GM23338 (cell line): ENCODE measurements around the gene ATAD3B. TPM values are rescaled to one million over a fixed set of nuclear protein-coding genes. Genes with fewer than 3 reads are reported as not detected.
"Not testable (repeated sequence)": the region's sequence is repeated elsewhere in the genome, so short reads cannot be mapped to it uniquely, and the experiment has no call there.

Experiments used
- ATAC-seq: fragments of 200-7000 bp; cut with Tn5 transposase; 3 replicates; pipeline ENCODE4 v1.9.1; 2020
- DNase-seq: peaks from one replicate; pipeline ENCODE4 v3.0.0-alpha.2; 2015; ENCODE audit warnings: low spot score
- H2AFZ ChIP-seq: fragments of 200-600 bp; sonication (generic); 2 replicates; pipeline ENCODE4 v1.8.0; 2016; ENCODE audit warnings: antibody characterized with exemption, mild to moderate bottlenecking, moderate library complexity
- H3F3A ChIP-seq: fragments of 200-600 bp; sonication (generic); replicated peaks from 2 replicates; pipeline ENCODE4 v1.8.0; 2017; ENCODE audit warnings: antibody characterized with exemption, mixed run types, low read depth
- H3K27ac ChIP-seq: fragments of 200-600 bp; sonication (generic); 2 replicates; pipeline ENCODE4 v1.6.1; 2016; ENCODE audit warnings: low read depth
- H3K27me3 ChIP-seq: fragments of 200-600 bp; sonication (generic); 2 replicates; pipeline ENCODE4 v1.8.0; 2016; ENCODE audit warnings: mild to moderate bottlenecking, mixed run types, moderate library complexity; ENCODE audit not compliant: insufficient read depth
- H3K36me3 ChIP-seq: fragments of 200-600 bp; sonication (generic); 2 replicates; pipeline ENCODE4 v1.8.0; 2016; ENCODE audit warnings: mild to moderate bottlenecking; ENCODE audit not compliant: insufficient read depth
- H3K4me1 ChIP-seq: fragments of 200-600 bp; sonication (generic); 2 replicates; pipeline ENCODE4 v1.8.0; 2016; ENCODE audit warnings: mild to moderate bottlenecking, moderate library complexity; ENCODE audit not compliant: insufficient read depth
- H3K4me2 ChIP-seq: fragments of 200-600 bp; sonication (generic); 2 replicates; pipeline ENCODE4 v1.7.1; 2017; ENCODE audit warnings: mixed run types
- H3K4me3 ChIP-seq: fragments of 200-600 bp; sonication (generic); 2 replicates; pipeline ENCODE4 v1.6.1; 2016; ENCODE audit warnings: mixed run types
- H3K79me2 ChIP-seq: fragments of 200-600 bp; sonication (generic); replicated peaks from 2 replicates; pipeline ENCODE4 v1.8.0; 2017; ENCODE audit warnings: mild to moderate bottlenecking; ENCODE audit not compliant: insufficient read depth
- H3K9me2 ChIP-seq: fragments of 200-600 bp; sonication (generic); 2 replicates; pipeline ENCODE4 v1.8.0; 2017; ENCODE audit not compliant: insufficient read depth
- H4K20me1 ChIP-seq: fragments of 200-600 bp; sonication (generic); replicated peaks from 2 replicates; pipeline ENCODE4 v1.8.0; 2017; ENCODE audit warnings: mild to moderate bottlenecking; ENCODE audit not compliant: insufficient read depth
- H3K27ac Mint-ChIP-seq: 2 replicates; pipeline ENCODE4 v1.8.0; 2020; ENCODE audit warnings: inconsistent platforms, mild to moderate bottlenecking, moderate library complexity, mixed read lengths
- H3K27me3 Mint-ChIP-seq: 3 replicates; pipeline ENCODE4 v1.8.0; 2022; ENCODE audit warnings: low read depth, mild to moderate bottlenecking, moderate library complexity, mixed read lengths, inconsistent platforms; ENCODE audit not compliant: insufficient read depth, poor library complexity
- H3K36me3 Mint-ChIP-seq: 3 replicates; pipeline ENCODE4 v1.8.0; 2021; ENCODE audit warnings: low read depth, mild to moderate bottlenecking, inconsistent platforms, moderate library complexity, mixed read lengths
- H3K4me1 Mint-ChIP-seq: 3 replicates; pipeline ENCODE4 v1.8.0; 2020; ENCODE audit warnings: mild to moderate bottlenecking, inconsistent platforms, mixed read lengths
- H3K4me3 Mint-ChIP-seq: 3 replicates; pipeline ENCODE4 v1.8.0; 2021; ENCODE audit warnings: moderate library complexity, mild to moderate bottlenecking, inconsistent platforms, mixed read lengths
- H3K9me3 Mint-ChIP-seq: 3 replicates; pipeline ENCODE4 v1.8.0; 2020; ENCODE audit warnings: moderate library complexity, mild to moderate bottlenecking, inconsistent platforms, mixed read lengths
- CTCF ChIP-seq, 2 experiments: fragments of 200-600 bp in 1 of 2; sonication (generic) in 1 of 2; conservative IDR thresholded peaks; 2 replicates each; pipeline versions ENCODE4 v1.5.1 to v1.6.1; 2016 to 2017; ENCODE audit warnings: antibody characterized with exemption in 2 of 2, low read depth in 2 of 2, mild to moderate bottlenecking in 2 of 2, moderate library complexity in 1 of 2
- EZH2 ChIP-seq: fragments of 200-600 bp; sonication (generic); IDR thresholded peaks from one replicate; pipeline ENCODE4 v1.8.0; 2017; ENCODE audit warnings: antibody characterized with exemption, mild to moderate bottlenecking, low read depth; ENCODE audit not compliant: unreplicated experiment
- EZH2phosphoT487 ChIP-seq: fragments of 200-600 bp; sonication (generic); IDR thresholded peaks from one replicate; pipeline ENCODE4 v1.8.1; 2018; ENCODE audit warnings: antibody characterized with exemption; ENCODE audit not compliant: unreplicated experiment
- JUNB ChIP-seq: IDR thresholded peaks from one replicate; pipeline ENCODE4 v1.6.1; 2016; ENCODE audit warnings: antibody characterized with exemption; ENCODE audit not compliant: unreplicated experiment
- NANOG ChIP-seq: IDR thresholded peaks from 2 replicates; pipeline ENCODE4 v1.6.1; 2016; ENCODE audit warnings: antibody characterized with exemption, borderline replicate concordance
- POLR2AphosphoS5 ChIP-seq: IDR thresholded peaks from 2 replicates; pipeline ENCODE4 v1.6.1; 2016; ENCODE audit warnings: antibody characterized with exemption, low read depth
- STAT1 ChIP-seq: IDR thresholded peaks from one replicate; pipeline ENCODE4 v1.6.1; 2016; ENCODE audit warnings: antibody characterized with exemption; ENCODE audit not compliant: unreplicated experiment
- polyA plus RNA-seq: library from polyadenylated mRNA; unstranded; fragments of >200 nt; fragmentation: Nextera tagmentation; extraction: Ambion mirVana; gene quantifications from 2 replicates; pipeline ENCODE4 v1.2.1, GENCODE V29; 2016
- total RNA-seq: library from RNA; depleted of rRNA; stranded (reverse); fragments of >200 nt; shearing (Covaris generic); gene quantifications from 2 replicates; pipeline ENCODE4 v1.2.3, GENCODE V29; 2014
- TF ChIP-seq, protein P1 (sequence below): IDR thresholded peaks from 2 replicates; pipeline ENCODE4 v1.6.1; 2016; ENCODE audit warnings: antibody characterized with exemption
- TF ChIP-seq, protein P2 (sequence below): IDR thresholded peaks from one replicate; pipeline ENCODE4 v1.6.1; 2018; ENCODE audit warnings: antibody characterized with exemption; ENCODE audit not compliant: unreplicated experiment

The ATAD3B gene
- total and polyA plus RNA-seq, 2 experiments from 2014 or later, result 37.8 to 63.4 TPM

GRCh38 chr1:1456683-1457255 lies 14.8 kb upstream of the ATAD3B start:
- H3K9me2 ChIP-seq, H3K27ac ChIP-seq, DNase-seq, H3K9me3 Mint-ChIP-seq, ATAC-seq, H3K79me2 ChIP-seq, H3K4me2 ChIP-seq, H3K36me3 Mint-ChIP-seq, H3F3A ChIP-seq, H3K27me3 Mint-ChIP-seq, H2AFZ ChIP-seq, H3K4me3 Mint-ChIP-seq, H3K27me3 ChIP-seq, H3K4me1 Mint-ChIP-seq, H3K4me3 ChIP-seq, H4K20me1 ChIP-seq, H3K36me3 ChIP-seq, H3K27ac Mint-ChIP-seq, H3K4me1 ChIP-seq: not testable (repeated sequence)

DNA sequence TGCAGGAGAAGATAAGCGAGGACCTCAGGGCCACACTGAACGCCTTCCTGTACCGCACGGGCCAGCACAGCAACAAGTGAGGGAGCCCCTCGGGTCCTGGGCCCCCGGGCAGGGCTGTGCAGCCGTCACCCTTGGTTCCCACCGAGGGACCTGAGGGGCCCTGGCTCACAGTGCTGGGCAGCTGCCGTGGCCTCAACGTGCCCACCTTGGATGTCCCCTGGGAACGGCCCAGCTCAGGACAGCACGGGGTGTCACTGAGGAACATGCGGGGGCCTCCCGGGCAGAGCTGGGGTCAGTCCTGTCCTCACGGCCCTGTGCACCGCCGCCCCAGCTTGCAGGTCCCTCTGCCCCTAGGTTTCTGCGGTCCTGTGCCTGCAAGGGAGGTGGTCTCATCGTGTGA lies 12.4 kb upstream of the ATAD3B start:
- H3K27ac ChIP-seq, H2AFZ ChIP-seq, H3F3A ChIP-seq, H3K27me3 ChIP-seq, H3K27ac Mint-ChIP-seq, H3K9me2 ChIP-seq, H3K79me2 ChIP-seq, H4K20me1 ChIP-seq, H3K4me3 Mint-ChIP-seq, ATAC-seq, H3K4me1 Mint-ChIP-seq, H3K9me3 Mint-ChIP-seq, H3K36me3 ChIP-seq, H3K4me1 ChIP-seq, H3K4me3 ChIP-seq, H3K36me3 Mint-ChIP-seq, H3K27me3 Mint-ChIP-seq, DNase-seq, H3K4me2 ChIP-seq: not testable (repeated sequence)

- not testable (repeated sequence) for ATAC-seq, H3K36me3 Mint-ChIP-seq, H3K4me3 ChIP-seq, DNase-seq, H3K4me3 Mint-ChIP-seq, H3K4me2 ChIP-seq, H3K9me3 Mint-ChIP-seq, H3K4me1 Mint-ChIP-seq, H3K9me2 ChIP-seq, H2AFZ ChIP-seq, H3F3A ChIP-seq, H3K79me2 ChIP-seq, H3K36me3 ChIP-seq, H3K27ac Mint-ChIP-seq, H3K27me3 Mint-ChIP-seq, H3K4me1 ChIP-seq, H4K20me1 ChIP-seq, H3K27me3 ChIP-seq, H3K27ac ChIP-seq
Measured at GRCh38 chr1:1459711-1460110, 11.9 kb upstream of the ATAD3B start.

- Histone ChIP-seq H3K36me3 (no peaks in the 10 kb centered on the region), H3K9me2 (no peaks in the 10 kb centered on the region), H3K79me2 (no peaks in the 10 kb centered on the region), H3K4me2 (no peak overlapping the region), H3K27me3 (no peaks in the 10 kb centered on the region), H3K27ac (no peak overlapping the region), H4K20me1 (no peaks in the 10 kb centered on the region), H3K4me3 (no peak overlapping the region), H3F3A (no peaks in the 10 kb centered on the region), H3K4me1 (no peaks in the 10 kb centered on the region), H2AFZ (no peak overlapping the region)
- Mint-ChIP-seq H3K36me3 (no peaks in the 10 kb centered on the region), H3K27me3 (peaks cover 3% of the 10 kb centered on the region), H3K27ac (no peak overlapping the region), H3K4me3 (no peak overlapping the region), H3K4me1 (no peaks in the 10 kb centered on the region), H3K9me3 (no peaks in the 10 kb centered on the region)
- DNase-seq (no peak), ATAC-seq (no peak)
- TF ChIP-seq POLR2AphosphoS5 (no peak), CTCF (conservative IDR thresholded peaks at IDR 0.05; ENCODE audit: low read depth in 2 of 2) (no peak), JUNB (no peak), NANOG (no peak), EZH2phosphoT487 (no peak), EZH2 (no peak), STAT1 (no peak)
- TF ChIP-seq, protein P1, sequence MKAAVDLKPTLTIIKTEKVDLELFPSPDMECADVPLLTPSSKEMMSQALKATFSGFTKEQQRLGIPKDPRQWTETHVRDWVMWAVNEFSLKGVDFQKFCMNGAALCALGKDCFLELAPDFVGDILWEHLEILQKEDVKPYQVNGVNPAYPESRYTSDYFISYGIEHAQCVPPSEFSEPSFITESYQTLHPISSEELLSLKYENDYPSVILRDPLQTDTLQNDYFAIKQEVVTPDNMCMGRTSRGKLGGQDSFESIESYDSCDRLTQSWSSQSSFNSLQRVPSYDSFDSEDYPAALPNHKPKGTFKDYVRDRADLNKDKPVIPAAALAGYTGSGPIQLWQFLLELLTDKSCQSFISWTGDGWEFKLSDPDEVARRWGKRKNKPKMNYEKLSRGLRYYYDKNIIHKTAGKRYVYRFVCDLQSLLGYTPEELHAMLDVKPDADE, result no peak
- TF ChIP-seq, protein P2, sequence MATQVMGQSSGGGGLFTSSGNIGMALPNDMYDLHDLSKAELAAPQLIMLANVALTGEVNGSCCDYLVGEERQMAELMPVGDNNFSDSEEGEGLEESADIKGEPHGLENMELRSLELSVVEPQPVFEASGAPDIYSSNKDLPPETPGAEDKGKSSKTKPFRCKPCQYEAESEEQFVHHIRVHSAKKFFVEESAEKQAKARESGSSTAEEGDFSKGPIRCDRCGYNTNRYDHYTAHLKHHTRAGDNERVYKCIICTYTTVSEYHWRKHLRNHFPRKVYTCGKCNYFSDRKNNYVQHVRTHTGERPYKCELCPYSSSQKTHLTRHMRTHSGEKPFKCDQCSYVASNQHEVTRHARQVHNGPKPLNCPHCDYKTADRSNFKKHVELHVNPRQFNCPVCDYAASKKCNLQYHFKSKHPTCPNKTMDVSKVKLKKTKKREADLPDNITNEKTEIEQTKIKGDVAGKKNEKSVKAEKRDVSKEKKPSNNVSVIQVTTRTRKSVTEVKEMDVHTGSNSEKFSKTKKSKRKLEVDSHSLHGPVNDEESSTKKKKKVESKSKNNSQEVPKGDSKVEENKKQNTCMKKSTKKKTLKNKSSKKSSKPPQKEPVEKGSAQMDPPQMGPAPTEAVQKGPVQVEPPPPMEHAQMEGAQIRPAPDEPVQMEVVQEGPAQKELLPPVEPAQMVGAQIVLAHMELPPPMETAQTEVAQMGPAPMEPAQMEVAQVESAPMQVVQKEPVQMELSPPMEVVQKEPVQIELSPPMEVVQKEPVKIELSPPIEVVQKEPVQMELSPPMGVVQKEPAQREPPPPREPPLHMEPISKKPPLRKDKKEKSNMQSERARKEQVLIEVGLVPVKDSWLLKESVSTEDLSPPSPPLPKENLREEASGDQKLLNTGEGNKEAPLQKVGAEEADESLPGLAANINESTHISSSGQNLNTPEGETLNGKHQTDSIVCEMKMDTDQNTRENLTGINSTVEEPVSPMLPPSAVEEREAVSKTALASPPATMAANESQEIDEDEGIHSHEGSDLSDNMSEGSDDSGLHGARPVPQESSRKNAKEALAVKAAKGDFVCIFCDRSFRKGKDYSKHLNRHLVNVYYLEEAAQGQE, result no peak
Measured at GRCh38 chr1:1460540-1461130, 10.9 kb upstream of the ATAD3B start.
